RWPE2 (cell line): ENCODE results near the gene NDUFS1.
"Not testable (repeated sequence)": the region's sequence is repeated elsewhere in the genome, so short reads cannot be mapped to it uniquely, and the experiment has no call there.

Experiments used
- ATAC-seq: fragments of 200-7000 bp; cut with Tn5 transposase; 3 replicates; pipeline ENCODE4 v1.9.1; 2021; ENCODE audit warnings: low read depth
- DNase-seq: peaks from one replicate; pipeline ENCODE4 v3.0.0-alpha.2; 2020; ENCODE audit warnings: low spot score
- H3K27ac ChIP-seq: fragments of 450-650 bp; 2 replicates; pipeline ENCODE4 v1.5.1; 2017; ENCODE audit warnings: mild to moderate bottlenecking; ENCODE audit not compliant: poor library complexity, severe bottlenecking
- H3K27me3 ChIP-seq: fragments of 250-450 bp; sonication (Bioruptor Pico); 2 replicates; pipeline ENCODE4 v1.5.1; 2021; ENCODE audit warnings: mild to moderate bottlenecking, moderate library complexity; ENCODE audit not compliant: insufficient read depth, poor library complexity, severe bottlenecking
- H3K36me3 ChIP-seq: fragments of 250-450 bp; sonication (Bioruptor Pico); 2 replicates; pipeline ENCODE4 v1.5.1; 2020; ENCODE audit warnings: low read depth, mild to moderate bottlenecking, moderate library complexity
- H3K4me1 ChIP-seq: fragments of 250-450 bp; sonication (Bioruptor Pico); 2 replicates; pipeline ENCODE4 v1.5.1; 2021; ENCODE audit warnings: mild to moderate bottlenecking, moderate library complexity; ENCODE audit not compliant: insufficient read depth, poor library complexity, severe bottlenecking
- H3K4me3 ChIP-seq: fragments of 250-450 bp; sonication (Bioruptor Pico); 2 replicates; pipeline ENCODE4 v1.5.1; 2021; ENCODE audit warnings: mild to moderate bottlenecking, moderate library complexity; ENCODE audit not compliant: severe bottlenecking
- H3K9me3 ChIP-seq: fragments of 250-450 bp; sonication (Bioruptor Pico); 2 replicates; pipeline ENCODE4 v1.5.1; 2021; ENCODE audit warnings: mild to moderate bottlenecking, moderate library complexity; ENCODE audit not compliant: severe bottlenecking
- CTCF ChIP-seq: fragments of 450-650 bp; IDR thresholded peaks from one replicate; pipeline ENCODE4 v1.5.1; 2017; ENCODE audit warnings: mild to moderate bottlenecking, moderate library complexity; ENCODE audit not compliant: poor library complexity, severe bottlenecking

NDUFS1 gene

GRCh38 chr2:206159346-206160124 is at the start of gene NDUFS1, which contains the start of gene EEF1B2:
Gene NDUFS1 (minus strand): TSS chr2:206159444. CDS start chr2:206153678, 5,766 bp downstream.
Gene EEF1B2 (plus strand): TSS chr2:206159895. CDS start chr2:206159980, 85 bp downstream.
- no peaks in the 10 kb centered on the region for H3K27me3 ChIP-seq
- H3K27ac ChIP-seq, result peak within 1 kb of the TSS; percentile 77
- peak; percentile 97 for DNase-seq
- peaks cover 12% of the 10 kb centered on the region for H3K4me1 ChIP-seq
- H3K9me3 ChIP-seq, result no peaks in the 10 kb centered on the region
- H3K36me3 ChIP-seq, result peaks cover 58% of the 10 kb centered on the region
- no peak for TF ChIP-seq CTCF
- peak; percentile 87 for ATAC-seq
- H3K4me3 ChIP-seq, result peak within 1 kb of the TSS; percentile 77

DNA sequence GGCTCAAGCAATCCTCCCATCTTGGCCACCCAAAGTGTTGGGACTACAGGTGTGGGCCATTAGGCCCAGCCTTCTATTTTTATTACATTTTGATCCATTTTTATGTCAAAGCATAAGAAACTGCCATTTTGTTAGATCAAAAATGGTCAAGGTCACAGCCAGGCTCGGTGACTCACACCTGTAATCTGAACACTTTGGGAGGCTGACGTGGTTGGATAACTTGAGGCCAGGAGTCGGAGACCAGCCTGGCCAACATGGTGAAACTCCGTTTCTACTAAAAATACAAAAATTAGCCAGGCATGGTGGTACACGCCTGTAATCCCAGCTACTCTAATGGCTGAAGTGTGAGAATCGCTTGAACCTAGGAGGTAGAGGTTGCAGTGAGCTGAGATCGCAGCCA is 49.7 kb upstream of the NDUFS1 start:
- H3K27ac ChIP-seq, result no peak overlapping the region
- no peak overlapping the region for H3K4me3 ChIP-seq
- TF ChIP-seq CTCF, result no peak
- DNase-seq (no peak), ATAC-seq (no peak)
- no peaks in the 10 kb centered on the region for H3K36me3 ChIP-seq
- peaks cover 10% of the 10 kb centered on the region for H3K4me1 ChIP-seq
- no peaks in the 10 kb centered on the region for H3K27me3 ChIP-seq
- no peaks in the 10 kb centered on the region for H3K9me3 ChIP-seq

- H3K27ac ChIP-seq, H3K4me1 ChIP-seq, H3K36me3 ChIP-seq, H3K27me3 ChIP-seq, DNase-seq, H3K9me3 ChIP-seq, ATAC-seq, H3K4me3 ChIP-seq: not testable (repeated sequence)
Measured at GRCh38 chr2:206207316-206207715, 48.1 kb upstream of the NDUFS1 start.

- Histone ChIP-seq H3K4me3 (no peak overlapping the region), H3K9me3 (no peaks in the 10 kb centered on the region), H3K27ac (no peak overlapping the region), H3K36me3 (no peaks in the 10 kb centered on the region), H3K4me1 (no peaks in the 10 kb centered on the region), H3K27me3 (no peaks in the 10 kb centered on the region)
- no peak for TF ChIP-seq CTCF
- DNase-seq (no peak), ATAC-seq (no peak)
Measured at GRCh38 chr2:206204710-206205109, 45.5 kb upstream of the NDUFS1 start.

GRCh38 chr2:206203331-206203730 is 44.1 kb upstream of the NDUFS1 start:
- no peak for DNase-seq
- no peaks in the 10 kb centered on the region for H3K27me3 ChIP-seq
- no peak for ATAC-seq
- no peaks in the 10 kb centered on the region for H3K9me3 ChIP-seq
- H3K36me3 ChIP-seq, result no peaks in the 10 kb centered on the region
- TF ChIP-seq CTCF, result no peak
- H3K4me1 ChIP-seq, result no peaks in the 10 kb centered on the region
- no peak overlapping the region for H3K27ac ChIP-seq
- no peak overlapping the region for H3K4me3 ChIP-seq
